BLaER1 treated with 17β-estradiol and CSF1 and Interleukin-3, amounts not matched to agents 10 nM and 100 nM (cell line): ENCODE data around the gene SLC6A3.

Experiments
- H3K27ac ChIP-seq, 11 experiments: shearing (Covaris generic); formaldehyde crosslinking; 2 replicates each; pipeline ENCODE4 v1.8.1; 2022
- H3K27me3 ChIP-seq, 11 experiments: shearing (Covaris generic); formaldehyde crosslinking; 2 replicates each; pipeline ENCODE4 v1.8.1; 2022
- H3K36me3 ChIP-seq, 11 experiments: shearing (Covaris generic); formaldehyde crosslinking; 2 replicates each; pipeline ENCODE4 v1.8.1; 2022
- H3K4me1 ChIP-seq, 10 experiments: shearing (Covaris generic); formaldehyde crosslinking; 2 replicates each; pipeline ENCODE4 v1.8.1; 2022
- H3K4me2 ChIP-seq, 11 experiments: shearing (Covaris generic); formaldehyde crosslinking; 2 replicates each; pipeline ENCODE4 v1.8.1; 2022
- H3K4me3 ChIP-seq, 10 experiments: shearing (Covaris generic); formaldehyde crosslinking; 2 replicates each; pipeline ENCODE4 v1.8.1; 2022
- H3K9ac ChIP-seq, 11 experiments: shearing (Covaris generic); formaldehyde crosslinking; 2 replicates each; pipeline ENCODE4 v1.8.1; 2022
- H3K9me3 ChIP-seq, 11 experiments: shearing (Covaris generic); formaldehyde crosslinking; replicated peaks in 1 of 11; 2 replicates each; pipeline ENCODE4 v1.8.1; 2022
- H4K20me1 ChIP-seq, 11 experiments: shearing (Covaris generic); formaldehyde crosslinking; 2 replicates each; pipeline ENCODE4 v1.8.1; 2022
- Cebpa-rat ChIP-seq, 11 experiments: shearing (Covaris generic); IDR thresholded peaks; 2 replicates each; pipeline ENCODE4 v1.8.1; 2022

The SLC6A3 gene

GRCh38 chr5:1471240-1471853 lies 26.1 kb upstream of the SLC6A3 start:
- peaks cover 0 to 13% (median 6%) of the 10 kb centered on the region in 10 experiments; a peak in 10 of 20 replicates for H3K4me1 ChIP-seq
- H3K9me3 ChIP-seq: peaks cover 0 to 11% (median 7%) of the 10 kb centered on the region in 11 experiments; a peak in 16 of 22 replicates
- H4K20me1 ChIP-seq: peaks cover 0 to 60% (median 0%) of the 10 kb centered on the region in 11 experiments; a peak in 7 of 22 replicates
- H3K27ac ChIP-seq: no peak overlapping the region
- H3K27me3 ChIP-seq: no peaks in the 10 kb centered on the region
- no peak overlapping the region for H3K4me2 ChIP-seq
- TF ChIP-seq Cebpa-rat (IDR thresholded peaks at IDR 0.05): no peak
- H3K9ac ChIP-seq: no peak overlapping the region
- H3K4me3 ChIP-seq: no peak overlapping the region
- peaks cover 49 to 100% (median 77%) of the 10 kb centered on the region in 11 experiments for H3K36me3 ChIP-seq

GRCh38 chr5:1470762-1471211 lies 25.5 kb upstream of the SLC6A3 start:
- no peak overlapping the region for H3K4me3 ChIP-seq
- peaks cover 0 to 8% (median 4%) of the 10 kb centered on the region in 10 experiments; a peak in 9 of 20 replicates for H3K4me1 ChIP-seq
- H3K27ac ChIP-seq: no peak overlapping the region
- peaks cover 0 to 55% (median 0%) of the 10 kb centered on the region in 11 experiments; a peak in 7 of 22 replicates for H4K20me1 ChIP-seq
- no peak overlapping the region for H3K9ac ChIP-seq
- no peak for TF ChIP-seq Cebpa-rat (IDR thresholded peaks at IDR 0.05)
- H3K36me3 ChIP-seq: peaks cover 49 to 100% (median 77%) of the 10 kb centered on the region in 11 experiments
- H3K27me3 ChIP-seq: no peaks in the 10 kb centered on the region
- no peak overlapping the region for H3K4me2 ChIP-seq
- peaks cover 5 to 15% (median 12%) of the 10 kb centered on the region in 11 experiments; a peak in 19 of 22 replicates for H3K9me3 ChIP-seq

GRCh38 chr5:1468629-1469527 lies 23.6 kb upstream of the SLC6A3 start:
- Histone ChIP-seq H3K4me3 (no peak overlapping the region), H3K9ac (no peak overlapping the region), H3K27ac (no peak overlapping the region), H4K20me1 (peaks cover 0 to 47% (median 0%) of the 10 kb centered on the region in 11 experiments; a peak in 8 of 22 replicates), H3K9me3 (peaks cover 7 to 26% (median 17%) of the 10 kb centered on the region in 11 experiments; a peak in 19 of 22 replicates), H3K4me1 (peaks cover 0 to 6% (median 0%) of the 10 kb centered on the region in 10 experiments; a peak in 3 of 20 replicates), H3K4me2 (no peak overlapping the region), H3K27me3 (no peaks in the 10 kb centered on the region), H3K36me3 (peaks cover 49 to 100% (median 74%) of the 10 kb centered on the region in 11 experiments)
- TF ChIP-seq Cebpa-rat (IDR thresholded peaks at IDR 0.05): no peak

- Histone ChIP-seq H4K20me1 (peaks cover 0 to 50% (median 0%) of the 10 kb centered on the region in 11 experiments; a peak in 8 of 22 replicates), H3K9me3 (peaks cover 7 to 26% (median 17%) of the 10 kb centered on the region in 11 experiments; a peak in 19 of 22 replicates), H3K27me3 (no peaks in the 10 kb centered on the region), H3K4me1 (peaks cover 0 to 6% (median 0%) of the 10 kb centered on the region in 10 experiments; a peak in 3 of 20 replicates), H3K36me3 (peaks cover 49 to 100% (median 74%) of the 10 kb centered on the region in 11 experiments), H3K27ac (no peak overlapping the region), H3K9ac (no peak overlapping the region), H3K4me3 (no peak overlapping the region), H3K4me2 (no peak overlapping the region)
- TF ChIP-seq Cebpa-rat (IDR thresholded peaks at IDR 0.05): no peak
These were observed 23.0 kb upstream of the SLC6A3 start for GRCh38 chr5:1468247-1468612.

- no peaks in the 10 kb centered on the region for H3K27me3 ChIP-seq
- H3K4me1 ChIP-seq: peaks cover 0 to 6% (median 0%) of the 10 kb centered on the region in 10 experiments; a peak in 3 of 20 replicates
- peaks cover 51 to 100% (median 74%) of the 10 kb centered on the region in 11 experiments for H3K36me3 ChIP-seq
- TF ChIP-seq Cebpa-rat (IDR thresholded peaks at IDR 0.05): no peak
- no peak overlapping the region for H3K4me2 ChIP-seq
- H3K4me3 ChIP-seq: no peak overlapping the region
- peaks cover 0 to 47% (median 0%) of the 10 kb centered on the region in 11 experiments; a peak in 8 of 22 replicates for H4K20me1 ChIP-seq
- H3K9me3 ChIP-seq: peaks cover 7 to 26% (median 17%) of the 10 kb centered on the region in 11 experiments; a peak in 19 of 22 replicates
- no peak overlapping the region for H3K27ac ChIP-seq
- H3K9ac ChIP-seq: no peak overlapping the region
These were observed 22.4 kb upstream of the SLC6A3 start for GRCh38 chr5:1467341-1468246.

- no peak for TF ChIP-seq Cebpa-rat (IDR thresholded peaks at IDR 0.05)
- peaks cover 7 to 26% (median 17%) of the 10 kb centered on the region in 11 experiments; a peak in 19 of 22 replicates for H3K9me3 ChIP-seq
- H3K27me3 ChIP-seq: no peaks in the 10 kb centered on the region
- no peak overlapping the region for H3K4me2 ChIP-seq
- peaks cover 0 to 44% (median 0%) of the 10 kb centered on the region in 11 experiments; a peak in 8 of 22 replicates for H4K20me1 ChIP-seq
- H3K9ac ChIP-seq: no peak overlapping the region
- H3K4me1 ChIP-seq: peaks cover 0 to 6% (median 0%) of the 10 kb centered on the region in 10 experiments; a peak in 3 of 20 replicates
- H3K27ac ChIP-seq: no peak overlapping the region
- no peak overlapping the region for H3K4me3 ChIP-seq
- H3K36me3 ChIP-seq: peaks cover 59 to 100% (median 74%) of the 10 kb centered on the region in 11 experiments
These were observed 21.5 kb upstream of the SLC6A3 start for GRCh38 chr5:1466631-1467265.

- peaks cover 63 to 100% (median 77%) of the 10 kb centered on the region in 11 experiments for H3K36me3 ChIP-seq
These were observed 20.8 kb upstream of the SLC6A3 start for GRCh38 chr5:1465966-1466471.

More at GRCh38 chr5:1465966-1466471, 20.8 kb upstream of the SLC6A3 start:
- Histone ChIP-seq H3K4me2 (no peak overlapping the region), H3K27me3 (no peaks in the 10 kb centered on the region), H3K27ac (no peak overlapping the region), H3K9ac (no peak overlapping the region), H4K20me1 (peaks cover 0 to 38% (median 0%) of the 10 kb centered on the region in 11 experiments; a peak in 6 of 22 replicates), H3K9me3 (peaks cover 7 to 26% (median 17%) of the 10 kb centered on the region in 11 experiments; a peak in 19 of 22 replicates), H3K4me1 (peaks cover 0 to 11% (median 5%) of the 10 kb centered on the region in 10 experiments; a peak in 9 of 20 replicates), H3K4me3 (no peak overlapping the region)
- TF ChIP-seq Cebpa-rat (IDR thresholded peaks at IDR 0.05): no peak
